IPS DF 19.7 (cell line): ENCODE results near the gene MYL5.
"Not testable (repeated sequence)": the region's sequence is repeated elsewhere in the genome, so short reads cannot be mapped to it uniquely, and the experiment has no call there.

ENCODE experiments used
- DNase-seq: peaks from one replicate; pipeline ENCODE4 v3.0.0-alpha.2; 2013; ENCODE audit warnings: low read depth, low spot score

The MYL5 gene

GRCh38 chr4:725391-726234 is 51.3 kb downstream of the MYL5 start:
- DNase-seq = no peak

GRCh38 chr4:726235-726787 is 52.0 kb downstream of the MYL5 start:
- no peak for DNase-seq

GRCh38 chr4:726838-727237 is 52.5 kb downstream of the MYL5 start:
- DNase-seq = no peak

- no peak for DNase-seq
Observed at GRCh38 chr4:727576-727975, 53.2 kb downstream of the MYL5 start.

- DNase-seq = no peak
Observed at GRCh38 chr4:729336-730315, 55.3 kb downstream of the MYL5 start.

- DNase-seq = no peak
Observed at GRCh38 chr4:730511-730910, 56.2 kb downstream of the MYL5 start.

- DNase-seq = not testable (repeated sequence)
Observed at GRCh38 chr4:730946-731904, 56.9 kb downstream of the MYL5 start.
